H1 (cell line): ENCODE data around the gene KLHL18. TPM values are rescaled to one million over a fixed set of nuclear protein-coding genes. Genes with fewer than 3 reads are reported as not detected.
A peak's percentile ranks its signal among the peaks of the same experiment; 100 is the strongest.

ENCODE experiments used
- CTCF ChIA-PET: fragments of 300-600 bp; sonication (Branson Sonifier 250); formaldehyde crosslinking; loops from one replicate; lab custom pipeline; 2021; ENCODE audit not compliant: partially characterized antibody; lab: Charles Lee
- POLR2A ChIA-PET: fragments of 300-600 bp; sonication (Branson Sonifier 250); formaldehyde crosslinking; loops from one replicate; lab custom pipeline; 2021; ENCODE audit warnings: inconsistent platforms; ENCODE audit not compliant: partially characterized antibody; lab: Charles Lee
- DNase-seq, 2 experiments: peaks; one replicate each; pipeline versions ENCODE4 v3.0.0 to v3.0.0-alpha.2; 2010 to 2022; ENCODE audit warnings: low spot score in 2 of 2, low read depth in 1 of 2, mixed read lengths in 1 of 2
- FAIRE-seq: peaks from 2 replicates; lab custom pipeline; 2011; peaks lifted over from hg19 to GRCh38; lab: Jason Lieb, UNC
- H2AFZ ChIP-seq: 2 replicates; pipeline ENCODE4 v1.8.1; 2012; ENCODE audit warnings: low read length, inconsistent platforms
- H2AK5ac ChIP-seq: 2 replicates; pipeline ENCODE4 v1.6.1; 2013; ENCODE audit warnings: low read depth, low read length
- H2BK120ac ChIP-seq: replicated peaks from 2 replicates; pipeline ENCODE3; 2013; ENCODE audit warnings: low read depth, low read length, inconsistent platforms
- H2BK12ac ChIP-seq: 2 replicates; pipeline ENCODE4 v1.6.1; 2013; ENCODE audit warnings: low read depth, low read length
- H2BK15ac ChIP-seq: 2 replicates; pipeline ENCODE4 v1.6.1; 2013; ENCODE audit warnings: low read length
- H2BK20ac ChIP-seq: 2 replicates; pipeline ENCODE4 v1.6.1; 2013; ENCODE audit warnings: low read length
- H2BK5ac ChIP-seq: 2 replicates; pipeline ENCODE4 v1.6.1; 2013; ENCODE audit warnings: low read depth, low read length
- H3K14ac ChIP-seq: 2 replicates; pipeline ENCODE4 v1.6.1; 2013; ENCODE audit warnings: inconsistent platforms; ENCODE audit not compliant: insufficient read length
- H3K18ac ChIP-seq: 2 replicates; pipeline ENCODE4 v1.6.1; 2013; ENCODE audit warnings: low read length; ENCODE audit errors: extremely low read depth
- H3K23ac ChIP-seq: 2 replicates; pipeline ENCODE4 v1.6.1; 2013; ENCODE audit warnings: inconsistent platforms; ENCODE audit not compliant: insufficient read length
- H3K23me2 ChIP-seq: 2 replicates; pipeline ENCODE4 v1.6.1; 2013; ENCODE audit warnings: low read depth, low read length
- H3K27ac ChIP-seq: 2 replicates; pipeline ENCODE4 v1.6.1; 2011; ENCODE audit warnings: low read depth, low read length, inconsistent platforms
- H3K27me3 ChIP-seq, 4 experiments: replicated peaks in 1 of 4; 1 replicate in 1 of 4; 2 replicates in 3 of 4; pipeline versions ENCODE4 v1.6.1 to v1.8.1; 2011 to 2013; ENCODE audit warnings: low read length in 3 of 4, mild to moderate bottlenecking in 3 of 4, inconsistent platforms in 2 of 4, mixed read lengths in 2 of 4, moderate library complexity in 1 of 4; ENCODE audit not compliant: control insufficient read depth in 3 of 4, insufficient read depth in 3 of 4; ENCODE audit errors: extremely low read depth in 1 of 4
- H3K36me3 ChIP-seq, 4 experiments: 2 replicates each; pipeline versions ENCODE4 v1.6.1 to v1.8.1; 2011 to 2013; ENCODE audit warnings: mild to moderate bottlenecking in 4 of 4, low read length in 3 of 4, moderate library complexity in 2 of 4, control low read depth in 1 of 4, inconsistent platforms in 1 of 4; ENCODE audit not compliant: insufficient read depth in 4 of 4, control insufficient read depth in 2 of 4
- H3K4ac ChIP-seq: replicated peaks from 2 replicates; pipeline ENCODE3; 2013; ENCODE audit warnings: low read length, low read depth, mixed read lengths, inconsistent platforms; ENCODE audit not compliant: insufficient read length
- H3K4me1 ChIP-seq, 4 experiments: replicated peaks in 1 of 4; 1 replicate in 1 of 4; 2 replicates in 3 of 4; pipeline versions ENCODE4 v1.6.1 to v1.8.1; 2011 to 2013; ENCODE audit warnings: low read length in 3 of 4, inconsistent platforms in 2 of 4, mixed read lengths in 1 of 4; ENCODE audit not compliant: insufficient read depth in 4 of 4, control insufficient read depth in 3 of 4
- H3K4me2 ChIP-seq, 2 experiments: 2 replicates each; pipeline versions ENCODE4 v1.6.1 to v1.8.1; 2011 to 2013; ENCODE audit warnings: low read depth in 2 of 2, low read length in 2 of 2, control low read depth in 1 of 2, inconsistent platforms in 1 of 2, mild to moderate bottlenecking in 1 of 2; ENCODE audit not compliant: insufficient read depth in 1 of 2
- H3K4me3 ChIP-seq, 4 experiments: fragments of 200-600, 300-600 bp in 1 of 4; sonication (generic), shearing (Covaris generic), sonication (Bioruptor Twin) in 1 of 4; 2 replicates each; pipeline versions ENCODE4 v1.5.1 to v1.8.1; 2011 to 2016; ENCODE audit warnings: low read length in 4 of 4, low read depth in 3 of 4, control low read depth in 2 of 4, inconsistent platforms in 2 of 4, mild to moderate bottlenecking in 2 of 4, mixed read lengths in 1 of 4, moderate library complexity in 1 of 4; ENCODE audit not compliant: insufficient read depth in 2 of 4; ENCODE audit errors: extremely low read depth in 1 of 4
- H3K56ac ChIP-seq: replicated peaks from 2 replicates; pipeline ENCODE3; 2013; ENCODE audit warnings: low read depth, mild to moderate bottlenecking, mixed read lengths, low read length, inconsistent platforms; ENCODE audit not compliant: insufficient read length
- H3K79me1 ChIP-seq: 2 replicates; pipeline ENCODE4 v1.6.1; 2013; ENCODE audit warnings: low read depth, low read length, control low read depth
- H3K79me2 ChIP-seq, 2 experiments: 2 replicates each; pipeline versions ENCODE4 v1.6.1 to v1.8.1; 2012 to 2013; ENCODE audit warnings: low read length in 2 of 2, mild to moderate bottlenecking in 2 of 2, inconsistent platforms in 1 of 2; ENCODE audit not compliant: insufficient read depth in 2 of 2, control insufficient read depth in 1 of 2
- H3K9ac ChIP-seq, 4 experiments: replicated peaks in 1 of 4; 1 replicate in 1 of 4; 2 replicates in 3 of 4; pipeline versions ENCODE4 v1.6.1 to v1.8.1; 2011 to 2013; ENCODE audit warnings: low read depth in 3 of 4, low read length in 3 of 4, control low read depth in 2 of 4, mild to moderate bottlenecking in 2 of 4, moderate library complexity in 2 of 4, inconsistent platforms in 1 of 4; ENCODE audit errors: extremely low read depth in 1 of 4
- H3K9me3 ChIP-seq, 2 experiments: 2 replicates each; pipeline versions ENCODE4 v1.6.1 to v1.8.1; 2012 to 2013; ENCODE audit warnings: mild to moderate bottlenecking in 2 of 2, moderate library complexity in 2 of 2, control low read depth in 1 of 2, inconsistent platforms in 1 of 2, low read depth in 1 of 2, low read length in 1 of 2, mixed read lengths in 1 of 2; ENCODE audit not compliant: insufficient read depth in 2 of 2
- H4K20me1 ChIP-seq, 2 experiments: replicated peaks in 1 of 2; 2 replicates each; pipeline versions ENCODE3 to v1.8.1; 2011 to 2013; ENCODE audit warnings: inconsistent platforms in 2 of 2, low read length in 2 of 2, mild to moderate bottlenecking in 1 of 2; ENCODE audit not compliant: insufficient read depth in 2 of 2, control insufficient read depth in 1 of 2
- H4K5ac ChIP-seq: 2 replicates; pipeline ENCODE4 v1.6.1; 2013; ENCODE audit warnings: low read length, low read depth, mixed read lengths, inconsistent platforms; ENCODE audit not compliant: insufficient read length
- H4K8ac ChIP-seq: 2 replicates; pipeline ENCODE4 v1.8.0; 2013; ENCODE audit warnings: mild to moderate bottlenecking, moderate library complexity, low read length, inconsistent platforms; ENCODE audit not compliant: insufficient read depth; ENCODE audit errors: extremely low read depth
- H4K91ac ChIP-seq: replicated peaks from 2 replicates; pipeline ENCODE3; 2013; ENCODE audit warnings: low read length, mixed read lengths, inconsistent platforms; ENCODE audit not compliant: insufficient read length
- BRCA1 ChIP-seq: IDR thresholded peaks from 2 replicates; pipeline ENCODE4 v1.6.1; 2012; ENCODE audit warnings: low read depth, low read length, improper control_type of control experiment
- CBX5 ChIP-seq: fragments of 300-800, 300-1000 bp; sonication (generic); IDR thresholded peaks from 2 replicates; pipeline ENCODE4 v1.7.1; 2016; ENCODE audit warnings: antibody characterized with exemption, low read length, low read depth
- RXRA ChIP-seq: IDR thresholded peaks from 2 replicates; pipeline ENCODE4 v1.6.1; 2011; ENCODE audit warnings: low read depth, mild to moderate bottlenecking, low read length, moderate library complexity; ENCODE audit not compliant: insufficient read depth
- SAP30 ChIP-seq: fragments of 300-600 bp; sonication (generic); IDR thresholded peaks from 2 replicates; pipeline ENCODE4 v1.7.1; 2012; ENCODE audit warnings: low read length, moderate library complexity, mild to moderate bottlenecking, inconsistent platforms; ENCODE audit not compliant: insufficient read depth, insufficient replicate concordance
- TAF7 ChIP-seq: optimal IDR thresholded peaks from 2 replicates; pipeline ENCODE3; 2011; ENCODE audit warnings: low read depth, mild to moderate bottlenecking, inconsistent platforms, low read length, moderate library complexity, borderline replicate concordance
- WGBS, 2 experiments: shearing (Covaris generic) in 1 of 2; methylation state at CpG; one replicate each; pipeline versions ENCODE4 v1.1.6 to v1.1.7; 2013 to 2015; ENCODE audit warnings: low lambda C conversion rate in 2 of 2, mixed read lengths in 2 of 2, inconsistent platforms in 1 of 2, low coverage in 1 of 2, missing lambda C conversion rate in 1 of 2; ENCODE audit not compliant: insufficient replicate concordance in 2 of 2, insufficient coverage in 1 of 2, insufficient read length in 1 of 2; ENCODE audit errors: extremely low coverage in 1 of 2, missing lambda C conversion rate in 1 of 2; 5-methylcytosine and 5-hydroxymethylcytosine counted together
- polyA plus RNA-seq, 7 experiments: library from polyadenylated mRNA; depleted of rRNA in 3 of 7; stranded (reverse) in 5 of 7; unstranded in 2 of 7; fragments of >200 nt in 5 of 7; fragments of 200-250 nt in 2 of 7; gene quantifications; 1 replicate in 5 of 7; 2 replicates in 1 of 7; 4 replicates in 1 of 7; pipeline versions ENCODE4 v1.2.1 to v1.2.3, GENCODE V29; 2011 to 2013; ENCODE audit warnings: missing spikeins in 2 of 7, mixed read lengths in 2 of 7
- total RNA-seq: library from RNA; stranded (reverse); fragmentation: NEBNext Ultra II Directional; extraction: Animal tissue kit (Norgen Biotek cat#: 25700); gene quantifications from 2 replicates; pipeline ENCODE4 v1.2.1, GENCODE V29; 2021

The KLHL18 gene
- total and polyA plus RNA-seq, 2 of the 8 experiments (the other 6 are each of a cell fraction or from before 2014, with no cell fraction given), result 19.9 to 31.7 TPM

GRCh38 chr3:47359323-47359722, 76.6 kb downstream of the KLHL18 start:
- no peak overlapping the region for H4K8ac ChIP-seq
- no peak for FAIRE-seq
- 56% methylated on average over 1 of the region's 1 CpG; no CpG with 5 or more reads in 1 of the 2 experiments for WGBS, 2 experiments

More at GRCh38 chr3:47359323-47359722, 76.6 kb downstream of the KLHL18 start:
- Histone ChIP-seq H3K79me2 (no peaks in the 10 kb centered on the region), H3K27me3 (no peaks in the 10 kb centered on the region), H3K18ac (no peak overlapping the region), H3K4ac (no peak overlapping the region), H3K27ac (no peak overlapping the region), H2BK120ac (no peak overlapping the region), H3K36me3 (no peaks in the 10 kb centered on the region; a peak in 1 of 8 replicates), H3K56ac (no peak overlapping the region), H4K91ac (no peak overlapping the region), H2BK20ac (no peak overlapping the region), H2BK5ac (no peak overlapping the region), H3K4me3 (no peak overlapping the region), H3K4me2 (no peak overlapping the region), H3K23ac (no peak overlapping the region), H2AK5ac (no peak overlapping the region), H3K14ac (no peak overlapping the region), H3K79me1 (no peaks in the 10 kb centered on the region), H2AFZ (no peak overlapping the region), H2BK15ac (no peak overlapping the region), H2BK12ac (0 out of 2 replicates have a peak overlapping the region, but pooled peaks have one; percentile 19), H3K4me1 (no peaks in the 10 kb centered on the region; a peak in 1 of 7 replicates), H3K23me2 (no peaks in the 10 kb centered on the region; the same call in 1 of the 2 replicates), H4K20me1 (no peaks in the 10 kb centered on the region), H4K5ac (no peak overlapping the region), H3K9ac (no peak overlapping the region), H3K9me3 (peaks cover 5 to 7% of the 10 kb centered on the region in 2 experiments; a peak in 1 of 4 replicates)
- no peak for TF ChIP-seq TAF7
- TF ChIP-seq CBX5, result no peak
- TF ChIP-seq BRCA1, result no peak
- no peak for TF ChIP-seq RXRA
- TF ChIP-seq SAP30, result no peak
- CTCF ChIA-PET, result interaction anchor here (0.8 to 1.8 kb wide), 3 partner anchors 11 to 450 kb away, joined by 3 to 9 read pairs (median 4); no protein-coding TSS in a partner anchor
- DNase-seq, result no peak
- POLR2A ChIA-PET, result interaction anchor here (0.7 kb wide), 1 partner anchor 417 kb away, joined by 4 read pairs; no protein-coding TSS in a partner anchor
